ENCODE measurements around the gene UBE2F.

GRCh38 chr2:238010572-238010971 lies 43.8 kb downstream of the UBE2F start:
- no peak for TF ChIP-seq CTCF (IDR thresholded peaks at IDR 0.05; ENCODE audit: borderline replicate concordance, extremely low read depth, low read length, poor library complexity, severe bottlenecking)
- TF ChIP-seq EZH2 (IDR thresholded peaks at IDR 0.05; ENCODE audit: borderline replicate concordance, low read depth, low read length, severe bottlenecking) = no peak

Data from DND-41 (cell line).